Urothelium cell line (cell line): Measurements from ENCODE around the gene USP40.
A peak's percentile ranks its signal among the peaks of the same experiment; 100 is the strongest.

Experiments used
- DNase-seq: peaks from one replicate; pipeline ENCODE4 v3.0.0; 2011; ENCODE audit warnings: low spot score, mixed read lengths
- FAIRE-seq: peaks from 2 replicates; lab custom pipeline; 2011; peaks lifted over from hg19 to GRCh38; lab: Jason Lieb, UNC

The USP40 gene

GRCh38 chr2:233556881-233557736, 9.5 kb downstream of the USP40 start:
- DNase-seq (peak; percentile 11), FAIRE-seq (no peak)

- no peak for FAIRE-seq
- DNase-seq = no peak
These were observed 13.2 kb downstream of the USP40 start for GRCh38 chr2:233553366-233553765.

- no peak for FAIRE-seq
- DNase-seq = no peak
These were observed 15.1 kb downstream of the USP40 start for GRCh38 chr2:233551491-233551890.

- no peak for DNase-seq
- FAIRE-seq = no peak
These were observed 19.8 kb downstream of the USP40 start for GRCh38 chr2:233546774-233547173.

GRCh38 chr2:233546101-233546500, 20.5 kb downstream of the USP40 start:
- FAIRE-seq (no peak), DNase-seq (no peak)

- no peak for DNase-seq
These were observed 22.4 kb downstream of the USP40 start for GRCh38 chr2:233544200-233544610.

GRCh38 chr2:233542507-233542906, 24.1 kb downstream of the USP40 start:
- DNase-seq (no peak), FAIRE-seq (no peak)

More at GRCh38 chr2:233544200-233544610, 22.4 kb downstream of the USP40 start:
- FAIRE-seq = no peak

- DNase-seq (no peak), FAIRE-seq (no peak)
These were observed 27.8 kb downstream of the USP40 start for GRCh38 chr2:233538741-233539140.

- DNase-seq = no peak
- FAIRE-seq = no peak
These were observed 31.3 kb downstream of the USP40 start for GRCh38 chr2:233535271-233535670.

GRCh38 chr2:233532971-233533370, 33.6 kb downstream of the USP40 start:
- no peak for FAIRE-seq
- no peak for DNase-seq

GRCh38 chr2:233531955-233532354, 34.6 kb downstream of the USP40 start:
- FAIRE-seq (no peak), DNase-seq (no peak)

GRCh38 chr2:233530381-233530780, 36.2 kb downstream of the USP40 start:
- no peak for FAIRE-seq
- DNase-seq = no peak

GRCh38 chr2:233528182-233528581, 38.4 kb downstream of the USP40 start:
- FAIRE-seq = no peak
- DNase-seq = no peak

- FAIRE-seq (no peak), DNase-seq (no peak)
These were observed 40.8 kb downstream of the USP40 start for GRCh38 chr2:233525791-233526190.

GRCh38 chr2:233519787-233520611, 46.6 kb downstream of the USP40 start:
- FAIRE-seq (no peak), DNase-seq (no peak)

- FAIRE-seq (no peak), DNase-seq (no peak)
These were observed 52.5 kb downstream of the USP40 start for GRCh38 chr2:233513953-233514655.

GRCh38 chr2:233503947-233504637, 62.5 kb downstream of the USP40 start:
- no peak for FAIRE-seq
- DNase-seq = no peak

GRCh38 chr2:233503481-233503880, 63.1 kb downstream of the USP40 start:
- DNase-seq = no peak
- no peak for FAIRE-seq

GRCh38 chr2:233501198-233502076, 65.1 kb downstream of the USP40 start:
- DNase-seq = no peak
- no peak for FAIRE-seq

GRCh38 chr2:233499928-233500327, 66.7 kb downstream of the USP40 start:
- no peak for DNase-seq
- FAIRE-seq = no peak
